ENCODE measurements around the gene C1R.

DNA sequence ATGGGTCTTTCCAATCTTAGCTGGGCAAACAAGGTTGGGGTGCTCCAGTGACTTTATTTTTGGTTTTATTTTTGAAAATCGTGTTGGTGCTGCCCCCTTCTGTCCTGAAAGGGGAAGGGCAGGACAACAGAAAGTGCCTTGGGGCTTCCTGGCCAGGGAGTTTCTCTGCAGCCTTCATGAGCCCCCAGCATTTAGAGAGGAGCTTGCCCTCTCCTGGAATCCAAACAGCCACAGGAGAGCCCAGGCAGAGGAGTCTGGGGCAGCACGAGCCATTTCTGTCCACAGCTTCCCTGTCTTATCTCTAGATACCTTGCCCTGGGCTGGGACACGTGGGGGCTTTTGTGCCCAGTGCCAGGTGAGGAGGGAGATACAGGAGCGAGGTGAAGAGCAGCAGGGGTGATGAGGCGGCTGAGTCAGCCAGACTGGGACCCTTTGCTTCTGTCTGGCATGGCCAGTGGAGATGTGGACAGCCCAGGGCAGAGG lies 21.2 kb upstream of the C1R start:
- TF ChIP-seq, protein P1, sequence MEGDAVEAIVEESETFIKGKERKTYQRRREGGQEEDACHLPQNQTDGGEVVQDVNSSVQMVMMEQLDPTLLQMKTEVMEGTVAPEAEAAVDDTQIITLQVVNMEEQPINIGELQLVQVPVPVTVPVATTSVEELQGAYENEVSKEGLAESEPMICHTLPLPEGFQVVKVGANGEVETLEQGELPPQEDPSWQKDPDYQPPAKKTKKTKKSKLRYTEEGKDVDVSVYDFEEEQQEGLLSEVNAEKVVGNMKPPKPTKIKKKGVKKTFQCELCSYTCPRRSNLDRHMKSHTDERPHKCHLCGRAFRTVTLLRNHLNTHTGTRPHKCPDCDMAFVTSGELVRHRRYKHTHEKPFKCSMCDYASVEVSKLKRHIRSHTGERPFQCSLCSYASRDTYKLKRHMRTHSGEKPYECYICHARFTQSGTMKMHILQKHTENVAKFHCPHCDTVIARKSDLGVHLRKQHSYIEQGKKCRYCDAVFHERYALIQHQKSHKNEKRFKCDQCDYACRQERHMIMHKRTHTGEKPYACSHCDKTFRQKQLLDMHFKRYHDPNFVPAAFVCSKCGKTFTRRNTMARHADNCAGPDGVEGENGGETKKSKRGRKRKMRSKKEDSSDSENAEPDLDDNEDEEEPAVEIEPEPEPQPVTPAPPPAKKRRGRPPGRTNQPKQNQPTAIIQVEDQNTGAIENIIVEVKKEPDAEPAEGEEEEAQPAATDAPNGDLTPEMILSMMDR (IDR thresholded peaks at IDR 0.05; ENCODE audit: low read length), result peak; percentile 78
- TF ChIP-seq EZH2 (optimal IDR thresholded peaks at IDR 0.05; ENCODE audit: low read depth, low read length) (no peak), EZH2phosphoT487 (IDR thresholded peaks at IDR 0.05; ENCODE audit: low read length) (no peak)

Measured in MM.1S (cell line).